Right atrium auricular region (tissue), 2 donors: ENCODE data around the gene PRIMA1. TPM values are rescaled to one million over a fixed set of nuclear protein-coding genes. Genes with fewer than 3 reads are reported as not detected.

Experiments
- DNase-seq: peaks from one replicate; pipeline ENCODE4 v3.0.0-alpha.2; 2019; ENCODE audit warnings: low spot score
- H3K27ac ChIP-seq, 2 donors: fragments of 200-600 bp; sonication (generic); 1 replicate in 1 of 2; 2 replicates in 1 of 2; pipeline ENCODE4 v1.5.1; 2016 to 2019
- H3K27me3 ChIP-seq, 2 donors: fragments of 200-600 bp; sonication (generic); one replicate each; pipeline versions ENCODE4 v1.5.1 to v1.6.0; 2017 to 2019
- H3K36me3 ChIP-seq: fragments of 200-600 bp; sonication (generic); one replicate; pipeline ENCODE4 v1.5.1; 2016
- H3K4me1 ChIP-seq, 2 donors: fragments of 200-600 bp; sonication (generic); one replicate each; pipeline versions ENCODE4 v1.5.1 to v1.6.0; 2017 to 2019
- H3K4me3 ChIP-seq, 2 donors: fragments of 200-600 bp; sonication (generic); 1 replicate in 1 of 2; 2 replicates in 1 of 2; pipeline ENCODE4 v1.5.1; 2017 to 2019; ENCODE audit warnings: mild to moderate bottlenecking in 1 of 2, moderate library complexity in 1 of 2
- H3K9me3 ChIP-seq, 2 donors: fragments of 200-600 bp; sonication (generic); one replicate each; pipeline ENCODE4 v1.5.1; 2019
- total RNA-seq, 2 donors: library from RNA; depleted of rRNA; stranded (reverse); fragments of >200 nt; gene quantifications; one replicate each; pipeline ENCODE4 v1.1.0, GENCODE V29; 2016
- TF ChIP-seq, protein P1 (sequence below), 2 donors: fragments of 200-600 bp; sonication (generic); IDR thresholded peaks; one replicate each; pipeline ENCODE4 v1.5.1; 2019; ENCODE audit warnings: antibody characterized with exemption in 2 of 2

The PRIMA1 gene
- total RNA-seq, 2 donors from 2014 or later = 2.2 to 4.1 TPM

- Histone ChIP-seq H3K36me3 (no peaks in the 10 kb centered on the region), H3K9me3 (no peaks in the 10 kb centered on the region), H3K4me1 (no peaks in the 10 kb centered on the region), H3K27ac (no peak overlapping the region), H3K4me3 (no peak overlapping the region), H3K27me3 (no peaks in the 10 kb centered on the region)
- TF ChIP-seq, protein P1, sequence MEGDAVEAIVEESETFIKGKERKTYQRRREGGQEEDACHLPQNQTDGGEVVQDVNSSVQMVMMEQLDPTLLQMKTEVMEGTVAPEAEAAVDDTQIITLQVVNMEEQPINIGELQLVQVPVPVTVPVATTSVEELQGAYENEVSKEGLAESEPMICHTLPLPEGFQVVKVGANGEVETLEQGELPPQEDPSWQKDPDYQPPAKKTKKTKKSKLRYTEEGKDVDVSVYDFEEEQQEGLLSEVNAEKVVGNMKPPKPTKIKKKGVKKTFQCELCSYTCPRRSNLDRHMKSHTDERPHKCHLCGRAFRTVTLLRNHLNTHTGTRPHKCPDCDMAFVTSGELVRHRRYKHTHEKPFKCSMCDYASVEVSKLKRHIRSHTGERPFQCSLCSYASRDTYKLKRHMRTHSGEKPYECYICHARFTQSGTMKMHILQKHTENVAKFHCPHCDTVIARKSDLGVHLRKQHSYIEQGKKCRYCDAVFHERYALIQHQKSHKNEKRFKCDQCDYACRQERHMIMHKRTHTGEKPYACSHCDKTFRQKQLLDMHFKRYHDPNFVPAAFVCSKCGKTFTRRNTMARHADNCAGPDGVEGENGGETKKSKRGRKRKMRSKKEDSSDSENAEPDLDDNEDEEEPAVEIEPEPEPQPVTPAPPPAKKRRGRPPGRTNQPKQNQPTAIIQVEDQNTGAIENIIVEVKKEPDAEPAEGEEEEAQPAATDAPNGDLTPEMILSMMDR (IDR thresholded peaks at IDR 0.05) = no peak
- DNase-seq = peak; percentile 38
Measured at GRCh38 chr14:93716002-93716745, 72.1 kb downstream of the PRIMA1 start.

- TF ChIP-seq, protein P1 (IDR thresholded peaks at IDR 0.05) = no peak
- Histone ChIP-seq H3K27ac (no peak overlapping the region), H3K4me1 (no peaks in the 10 kb centered on the region), H3K27me3 (no peaks in the 10 kb centered on the region), H3K9me3 (no peaks in the 10 kb centered on the region), H3K4me3 (no peak overlapping the region), H3K36me3 (no peaks in the 10 kb centered on the region)
- peak; percentile 44 for DNase-seq
Measured at GRCh38 chr14:93715279-93715927, 72.9 kb downstream of the PRIMA1 start.

DNA sequence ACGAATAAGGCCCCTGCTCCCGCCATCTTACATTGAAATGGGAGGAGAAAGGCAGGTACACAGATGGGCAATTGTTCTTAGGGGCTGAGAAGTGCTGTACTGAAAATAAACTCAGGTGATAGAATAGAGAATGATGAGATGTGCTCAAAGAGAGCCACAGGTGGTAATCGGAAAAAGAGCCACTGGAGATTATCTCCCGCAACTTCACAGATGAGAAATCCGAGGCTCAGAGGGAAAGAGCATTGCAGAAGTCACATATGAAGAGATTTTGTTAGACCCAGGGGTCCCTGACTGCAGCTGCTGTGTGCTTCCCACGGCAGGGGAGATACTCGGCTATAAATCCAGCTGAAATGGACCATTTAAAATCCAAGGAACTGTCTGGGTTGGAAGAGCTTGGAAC is 73.7 kb downstream of the PRIMA1 start:
- TF ChIP-seq, protein P1 (IDR thresholded peaks at IDR 0.05) = no peak
- no peak overlapping the region for H3K4me3 ChIP-seq
- no peaks in the 10 kb centered on the region for H3K4me1 ChIP-seq
- peak; percentile 7 for DNase-seq
- no peaks in the 10 kb centered on the region for H3K9me3 ChIP-seq
- H3K27me3 ChIP-seq = no peaks in the 10 kb centered on the region
- no peak overlapping the region for H3K27ac ChIP-seq
- no peaks in the 10 kb centered on the region for H3K36me3 ChIP-seq

GRCh38 chr14:93713726-93714405 is 74.4 kb downstream of the PRIMA1 start:
- no peak overlapping the region for H3K27ac ChIP-seq
- H3K27me3 ChIP-seq = no peaks in the 10 kb centered on the region
- TF ChIP-seq, protein P1 (IDR thresholded peaks at IDR 0.05) = no peak
- H3K9me3 ChIP-seq = no peaks in the 10 kb centered on the region
- peaks cover 0 to under 1% of the 10 kb centered on the region in 2 donors for H3K4me1 ChIP-seq
- no peak overlapping the region for H3K4me3 ChIP-seq
- H3K36me3 ChIP-seq = no peaks in the 10 kb centered on the region
- peak; percentile 46 for DNase-seq

- Histone ChIP-seq H3K4me3 (no peak overlapping the region), H3K36me3 (no peaks in the 10 kb centered on the region), H3K27me3 (no peaks in the 10 kb centered on the region), H3K4me1 (peaks cover 0 to 6% of the 10 kb centered on the region in 2 donors), H3K27ac (no peak overlapping the region), H3K9me3 (no peaks in the 10 kb centered on the region)
- TF ChIP-seq, protein P1 (IDR thresholded peaks at IDR 0.05) = no peak
- DNase-seq = peak; percentile 32
Measured at GRCh38 chr14:93712838-93713724, 75.2 kb downstream of the PRIMA1 start.
